ENCODE data around the gene MARK4.
A peak's percentile ranks its signal among the peaks of the same experiment; 100 is the strongest.

The MARK4 gene

DNA sequence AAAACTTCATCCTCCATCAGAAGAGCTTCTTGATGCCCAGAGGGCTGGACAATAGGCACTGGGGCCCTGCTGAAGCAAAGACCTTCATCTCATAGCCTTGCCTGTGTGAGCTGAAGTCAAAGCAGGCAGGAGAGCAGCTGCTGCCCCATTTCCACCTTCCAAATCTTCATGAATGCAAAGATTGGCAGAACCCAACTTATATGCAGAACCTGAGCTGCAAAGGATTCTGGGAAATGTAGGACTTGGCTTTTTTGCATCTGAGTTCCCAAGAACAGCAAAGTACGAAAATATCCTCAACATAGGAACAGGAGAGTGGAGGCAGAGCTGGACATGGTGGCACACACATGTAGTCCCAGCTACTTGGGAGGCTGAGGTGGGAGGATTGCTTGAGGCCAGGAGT, 40.8 kb downstream of the MARK4 start:
- H3K27me3 Mint-ChIP-seq (ENCODE audit: low read depth, poor library complexity), result peaks cover 5% of the 10 kb centered on the region
- no peak overlapping the region for H3K27ac Mint-ChIP-seq
- H3K4me1 Mint-ChIP-seq, result no peaks in the 10 kb centered on the region
- no peak overlapping the region for H3K4me3 Mint-ChIP-seq
- no peak for DNase-seq
- peaks cover 72% of the 10 kb centered on the region for H3K36me3 Mint-ChIP-seq (ENCODE audit: low read depth)
- TF ChIP-seq, protein P1, sequence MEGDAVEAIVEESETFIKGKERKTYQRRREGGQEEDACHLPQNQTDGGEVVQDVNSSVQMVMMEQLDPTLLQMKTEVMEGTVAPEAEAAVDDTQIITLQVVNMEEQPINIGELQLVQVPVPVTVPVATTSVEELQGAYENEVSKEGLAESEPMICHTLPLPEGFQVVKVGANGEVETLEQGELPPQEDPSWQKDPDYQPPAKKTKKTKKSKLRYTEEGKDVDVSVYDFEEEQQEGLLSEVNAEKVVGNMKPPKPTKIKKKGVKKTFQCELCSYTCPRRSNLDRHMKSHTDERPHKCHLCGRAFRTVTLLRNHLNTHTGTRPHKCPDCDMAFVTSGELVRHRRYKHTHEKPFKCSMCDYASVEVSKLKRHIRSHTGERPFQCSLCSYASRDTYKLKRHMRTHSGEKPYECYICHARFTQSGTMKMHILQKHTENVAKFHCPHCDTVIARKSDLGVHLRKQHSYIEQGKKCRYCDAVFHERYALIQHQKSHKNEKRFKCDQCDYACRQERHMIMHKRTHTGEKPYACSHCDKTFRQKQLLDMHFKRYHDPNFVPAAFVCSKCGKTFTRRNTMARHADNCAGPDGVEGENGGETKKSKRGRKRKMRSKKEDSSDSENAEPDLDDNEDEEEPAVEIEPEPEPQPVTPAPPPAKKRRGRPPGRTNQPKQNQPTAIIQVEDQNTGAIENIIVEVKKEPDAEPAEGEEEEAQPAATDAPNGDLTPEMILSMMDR (IDR thresholded peaks at IDR 0.05), result no peak
- H3K9me3 Mint-ChIP-seq, result peaks cover 4% of the 10 kb centered on the region

DNA sequence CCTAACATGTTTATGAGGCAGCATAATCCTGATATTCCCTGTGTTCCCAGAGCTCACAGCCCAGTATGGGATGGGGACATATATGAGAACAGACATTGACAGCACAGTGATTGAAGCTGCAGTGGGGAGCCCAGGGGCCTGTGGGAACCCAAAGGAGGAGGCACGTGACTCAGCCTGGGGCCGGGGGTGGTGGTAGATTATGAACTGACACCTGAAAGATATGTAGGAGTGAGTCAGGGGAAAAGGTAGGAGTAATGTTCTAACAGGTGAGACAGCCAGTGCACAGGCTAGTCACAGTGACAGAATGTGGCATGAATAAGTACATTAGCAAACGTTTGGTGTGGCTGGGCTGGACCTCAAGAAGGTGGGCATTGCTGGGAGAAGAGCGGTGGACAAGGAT, 42.6 kb downstream of the MARK4 start:
- no peak overlapping the region for H3K27ac Mint-ChIP-seq
- peaks cover 4% of the 10 kb centered on the region for H3K9me3 Mint-ChIP-seq

DNA sequence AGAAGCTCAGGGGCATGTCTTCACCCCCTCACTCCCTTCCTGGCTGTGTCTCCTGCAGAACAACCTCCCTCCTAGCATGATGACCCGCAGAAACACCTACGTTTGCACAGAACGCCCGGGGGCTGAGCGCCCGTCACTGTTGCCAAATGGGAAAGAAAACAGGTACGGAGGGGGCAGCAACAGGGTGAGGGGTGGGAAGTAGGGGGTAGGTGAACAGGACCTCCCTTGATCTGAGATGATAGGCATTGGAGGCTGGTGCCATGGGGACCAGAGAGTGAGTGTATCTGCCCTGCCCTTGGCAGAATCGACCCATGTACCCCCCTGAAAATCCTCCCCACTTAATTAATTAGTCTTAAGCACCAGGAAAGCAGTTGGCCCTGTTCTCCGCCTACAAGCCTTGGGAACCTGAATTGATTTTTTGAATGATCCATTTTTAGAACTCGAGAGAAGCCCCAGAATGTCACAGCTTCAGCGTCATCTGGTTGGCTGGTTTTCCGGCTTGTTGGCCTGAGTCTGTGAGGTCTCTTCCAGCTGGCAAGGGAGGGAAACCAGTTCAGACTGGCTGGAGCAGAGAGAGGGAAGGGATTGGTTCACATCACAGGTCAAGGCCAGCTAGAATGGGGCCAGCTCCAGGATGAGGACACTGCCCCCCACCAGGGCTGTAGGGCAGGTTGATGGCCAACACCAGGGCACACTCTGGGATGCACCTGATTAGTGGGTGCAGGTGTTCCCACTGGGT, 43.4 kb downstream of the MARK4 start:
- Mint-ChIP-seq H3K4me1 (no peaks in the 10 kb centered on the region), H3K9me3 (peaks cover 4% of the 10 kb centered on the region), H3K27me3 (ENCODE audit: low read depth, poor library complexity) (peaks cover 5% of the 10 kb centered on the region), H3K4me3 (no peak overlapping the region), H3K27ac (peak overlapping the region; percentile 82), H3K36me3 (ENCODE audit: low read depth) (peaks cover 75% of the 10 kb centered on the region)
- no peak for DNase-seq
- TF ChIP-seq, protein P1 (IDR thresholded peaks at IDR 0.05), result no peak

More for the DNA sequence above, 42.6 kb downstream of the MARK4 start:
- peaks cover 5% of the 10 kb centered on the region for H3K27me3 Mint-ChIP-seq (ENCODE audit: low read depth, poor library complexity)
- H3K4me3 Mint-ChIP-seq, result no peak overlapping the region
- DNase-seq, result no peak
- H3K4me1 Mint-ChIP-seq, result no peaks in the 10 kb centered on the region
- TF ChIP-seq, protein P1 (IDR thresholded peaks at IDR 0.05), result no peak
- peaks cover 73% of the 10 kb centered on the region for H3K36me3 Mint-ChIP-seq (ENCODE audit: low read depth)

DNA sequence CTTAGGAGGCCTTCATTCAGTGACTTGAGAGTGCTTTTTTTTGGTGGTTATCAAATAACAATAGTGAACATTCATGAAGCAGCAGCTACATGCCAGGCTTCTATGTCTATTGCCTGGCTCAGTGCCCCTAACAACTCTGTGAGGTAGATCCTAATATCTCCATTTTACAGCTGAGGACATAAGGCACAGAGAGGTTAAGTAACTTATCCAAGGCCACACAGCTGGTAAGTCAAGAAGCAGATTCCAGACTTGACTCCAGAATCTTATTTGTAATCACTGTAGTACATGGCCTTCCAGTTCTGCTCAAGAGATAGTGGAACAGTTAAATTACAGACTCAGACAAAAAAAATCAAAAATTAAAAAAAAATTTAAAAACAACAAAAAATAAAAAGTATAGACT, 44.8 kb downstream of the MARK4 start:
- Mint-ChIP-seq H3K27ac (no peak overlapping the region), H3K27me3 (ENCODE audit: low read depth, poor library complexity) (peaks cover 2% of the 10 kb centered on the region), H3K4me3 (no peak overlapping the region), H3K9me3 (peaks cover 4% of the 10 kb centered on the region), H3K4me1 (no peaks in the 10 kb centered on the region), H3K36me3 (ENCODE audit: low read depth) (peaks cover 85% of the 10 kb centered on the region)
- no peak for DNase-seq
- TF ChIP-seq, protein P1 (IDR thresholded peaks at IDR 0.05), result no peak

DNA sequence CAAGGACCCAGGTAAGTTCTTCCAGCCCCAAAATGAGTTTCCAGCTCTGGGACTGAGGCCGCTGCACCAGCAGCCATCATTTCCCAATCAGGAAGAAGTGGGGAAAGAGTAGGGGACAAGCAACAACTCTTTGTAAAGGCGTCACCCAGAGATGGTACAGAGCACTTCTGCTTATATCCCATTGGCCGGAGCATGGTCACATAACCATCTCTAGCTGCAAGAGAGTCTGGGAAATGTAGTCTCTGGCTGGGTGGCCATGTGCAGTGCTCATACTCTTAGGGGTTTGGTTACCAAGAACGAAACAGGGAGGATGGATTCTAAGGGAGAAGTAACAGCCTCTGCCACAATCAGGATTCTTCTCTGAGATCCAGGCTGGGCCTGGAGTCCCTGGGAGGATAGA, 45.3 kb downstream of the MARK4 start:
- H3K27ac Mint-ChIP-seq, result no peak overlapping the region
- H3K9me3 Mint-ChIP-seq, result peaks cover 4% of the 10 kb centered on the region
- H3K36me3 Mint-ChIP-seq (ENCODE audit: low read depth), result peaks cover 83% of the 10 kb centered on the region
- no peak overlapping the region for H3K4me3 Mint-ChIP-seq
- H3K27me3 Mint-ChIP-seq (ENCODE audit: low read depth, poor library complexity), result no peaks in the 10 kb centered on the region
- no peak for DNase-seq
- H3K4me1 Mint-ChIP-seq, result no peaks in the 10 kb centered on the region
- TF ChIP-seq, protein P1 (IDR thresholded peaks at IDR 0.05), result no peak

DNA sequence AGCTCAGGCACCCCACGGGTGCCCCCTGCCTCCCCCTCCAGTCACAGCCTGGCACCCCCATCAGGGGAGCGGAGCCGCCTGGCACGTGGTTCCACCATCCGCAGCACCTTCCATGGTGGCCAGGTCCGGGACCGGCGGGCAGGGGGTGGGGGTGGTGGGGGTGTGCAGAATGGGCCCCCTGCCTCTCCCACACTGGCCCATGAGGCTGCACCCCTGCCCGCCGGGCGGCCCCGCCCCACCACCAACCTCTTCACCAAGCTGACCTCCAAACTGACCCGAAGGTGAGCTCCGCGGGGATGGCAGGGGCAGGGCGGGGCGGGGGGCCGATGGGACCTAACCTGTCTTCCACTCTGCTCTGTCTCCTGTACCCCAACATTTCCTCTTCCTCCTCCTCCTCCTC, 46.6 kb downstream of the MARK4 start:
- H3K27ac Mint-ChIP-seq, result no peak overlapping the region
- DNase-seq, result no peak
- no peaks in the 10 kb centered on the region for H3K4me1 Mint-ChIP-seq
- H3K27me3 Mint-ChIP-seq (ENCODE audit: low read depth, poor library complexity), result no peaks in the 10 kb centered on the region
- H3K36me3 Mint-ChIP-seq (ENCODE audit: low read depth), result peaks cover 76% of the 10 kb centered on the region
- peaks cover 2% of the 10 kb centered on the region for H3K9me3 Mint-ChIP-seq
- H3K4me3 Mint-ChIP-seq, result no peak overlapping the region
- TF ChIP-seq, protein P1 (IDR thresholded peaks at IDR 0.05), result no peak
